HepG2 (cell line): Measurements from ENCODE around the gene KCNK6. TPM values are rescaled to one million over a fixed set of nuclear protein-coding genes. Genes with fewer than 3 reads are reported as not detected.

ENCODE experiments used
- ATAC-seq: fragments of 200-7000 bp; cut with Tn5 transposase; 3 replicates; pipeline ENCODE4 v1.9.1; 2020; ENCODE audit warnings: mild to moderate bottlenecking, moderate library complexity
- BruUV-seq: library from RNA; stranded (reverse); fragments of 400-500 nt; replicated peaks from 2 replicates; lab custom pipeline; 2021; lab: Mats Ljungman, UMichigan
- CTCF ChIA-PET: fragments of 300-600 bp; formaldehyde crosslinking; extraction: SDS; loops from one replicate; lab custom pipeline; 2021; ENCODE audit warnings: low total read pairs, inconsistent platforms, low intra/inter-chr PET ratio; lab: Yijun Ruan, JAX
- POLR2A ChIA-PET: fragments of 350-600 bp; sonication (Branson Sonifier 250); formaldehyde crosslinking; loops from one replicate; lab custom pipeline; 2020; ENCODE audit warnings: antibody characterized with exemption, inconsistent platforms; lab: Yijun Ruan, JAX
- DNase-seq: peaks from one replicate; pipeline ENCODE4 v3.0.0-alpha.2; 2015; ENCODE audit warnings: low spot score
- FAIRE-seq: peaks from 3 replicates; lab custom pipeline; 2011; peaks lifted over from hg19 to GRCh38; lab: Jason Lieb, UNC
- H2AFZ ChIP-seq: one replicate; pipeline ENCODE4 v1.6.1; 2011; ENCODE audit warnings: low read length, inconsistent platforms
- H3K27ac ChIP-seq: fragments of 300-600 bp; 3 replicates; pipeline ENCODE4 v1.8.0; 2011; ENCODE audit warnings: mixed run types, mild to moderate bottlenecking, mixed read lengths, low read length, inconsistent platforms; ENCODE audit not compliant: insufficient read depth; ENCODE audit errors: extremely low read length
- H3K27me3 ChIP-seq, 2 experiments: fragments of 200-600 bp in 1 of 2; 2 replicates in 1 of 2; 3 replicates in 1 of 2; pipeline versions ENCODE4 v1.6.0 to v1.8.0; 2011; ENCODE audit warnings: low read length in 2 of 2, mild to moderate bottlenecking in 2 of 2, moderate library complexity in 2 of 2, inconsistent platforms in 1 of 2; ENCODE audit not compliant: insufficient read depth in 2 of 2, control insufficient read depth in 1 of 2
- H3K36me3 ChIP-seq, 2 experiments: fragments of 200-600 bp in 1 of 2; replicated peaks in 1 of 2; 2 replicates in 1 of 2; 3 replicates in 1 of 2; pipeline versions ENCODE4 v1.5.1 to v1.8.0; 2011; ENCODE audit warnings: low read length in 2 of 2, inconsistent platforms in 1 of 2; ENCODE audit not compliant: insufficient read depth in 2 of 2, control insufficient read depth in 1 of 2
- H3K4me1 ChIP-seq: 2 replicates; pipeline ENCODE4 v1.5.1; 2012; ENCODE audit warnings: low read length, inconsistent platforms; ENCODE audit not compliant: insufficient read depth
- H3K4me2 ChIP-seq: 2 replicates; pipeline ENCODE4 v1.6.0; 2011; ENCODE audit warnings: low read depth, low read length, inconsistent platforms
- H3K4me3 ChIP-seq, 3 experiments: fragments of 200-600 bp in 1 of 3; sonication (generic), shearing (Covaris generic) in 1 of 3; replicated peaks in 1 of 3; 2 replicates each; pipeline ENCODE4 v1.5.1; 2011 to 2016; ENCODE audit warnings: low read length in 3 of 3, inconsistent platforms in 2 of 3, low read depth in 2 of 3, mild to moderate bottlenecking in 2 of 3, control low read depth in 1 of 3, mixed read lengths in 1 of 3; ENCODE audit not compliant: insufficient read depth in 1 of 3
- H3K79me2 ChIP-seq: one replicate; pipeline ENCODE4 v1.6.1; 2011; ENCODE audit warnings: low read length, inconsistent platforms; ENCODE audit not compliant: insufficient read depth
- H3K9ac ChIP-seq: 2 replicates; pipeline ENCODE4 v1.6.0; 2011; ENCODE audit warnings: mild to moderate bottlenecking, low read depth, low read length, inconsistent platforms; ENCODE audit not compliant: insufficient read depth
- H3K9me3 ChIP-seq: 2 replicates; pipeline ENCODE4 v1.5.1; 2012; ENCODE audit warnings: mild to moderate bottlenecking, low read length
- H4K20me1 ChIP-seq: 2 replicates; pipeline ENCODE4 v1.6.0; 2011; ENCODE audit warnings: inconsistent platforms, mild to moderate bottlenecking, low read length, moderate library complexity; ENCODE audit not compliant: insufficient read depth
- CEBPB ChIP-seq: IDR thresholded peaks from 2 replicates; pipeline ENCODE4 v1.6.1; 2011; ENCODE audit warnings: low read depth, low read length, improper control_type of control experiment, borderline replicate concordance
- ERF ChIP-seq: IDR thresholded peaks from 2 replicates; pipeline ENCODE4 v1.6.1; 2018; ENCODE audit warnings: missing biosample characterization, missing genetic modification reagents
- MED1 ChIP-seq: sonication (generic); formaldehyde crosslinking; IDR thresholded peaks from 2 replicates; pipeline ENCODE4 v1.4.0; 2020; ENCODE audit warnings: missing genetic modification reagents
- PAF1 ChIP-seq: IDR thresholded peaks from 2 replicates; pipeline ENCODE4 v1.6.1; 2016; ENCODE audit warnings: missing genetic modification reagents, missing compliant biosample characterization
- TOPORS ChIP-seq: sonication (generic); formaldehyde crosslinking; IDR thresholded peaks from 2 replicates; pipeline ENCODE4 v1.8.0; 2023; ENCODE audit warnings: mild to moderate bottlenecking, missing genetic modification reagents
- ZNF10 ChIP-seq: sonication (generic); formaldehyde crosslinking; IDR thresholded peaks from 2 replicates; pipeline ENCODE4 v1.4.0; 2020; ENCODE audit warnings: mild to moderate bottlenecking, low read depth, missing genetic modification reagents, borderline replicate concordance
- WGBS: methylation state at CpG from one replicate; pipeline ENCODE4 v1.1.6; 2017; ENCODE audit warnings: low lambda C conversion rate; 5-methylcytosine and 5-hydroxymethylcytosine counted together
- in situ Hi-C: cut with HindIII; loops from 2 replicates; pipeline ENCODE4 v1.10.0; 2017; ENCODE audit warnings: low pct_unique_long_range_greater_than_20kb; ENCODE audit not compliant: extremely low pct_ligation_motif_present
- intact Hi-C: fragments of 100-400 bp; cut with micrococcal nuclease; formaldehyde crosslinking; loops from one replicate; pipeline ENCODE4 v1.10.0; 2022; ENCODE audit not compliant: unreplicated experiment
- polyA plus RNA-seq, 8 experiments: library from polyadenylated mRNA; depleted of rRNA in 3 of 8; stranded (reverse) in 7 of 8; unstranded in 1 of 8; fragments of >200 nt; fragmentation: Illumina TruSeq in 4 of 8; extraction: Trizol in 4 of 8; gene quantifications; 2 replicates each; pipeline versions ENCODE4 v1.2.1 to v1.2.3, GENCODE V29; 2011 to 2016; ENCODE audit warnings: low read depth in 4 of 8, missing spikeins in 1 of 8, mixed read lengths in 1 of 8; ENCODE audit not compliant: insufficient read depth in 1 of 8
- total RNA-seq, 5 experiments: library from RNA; depleted of rRNA; stranded (reverse); fragments of >200 nt; fragmentation: Illumina TruSeq; extraction: Trizol; gene quantifications; 2 replicates each; pipeline ENCODE4 v1.2.3, GENCODE V29; 2016; ENCODE audit warnings: low read depth in 1 of 5
- TF ChIP-seq, protein P1 (sequence below): sonication (generic); formaldehyde crosslinking; IDR thresholded peaks from 2 replicates; pipeline ENCODE4 v1.4.0; 2020; ENCODE audit warnings: missing genetic modification reagents
- TF ChIP-seq, protein P2 (sequence below): sonication (generic); formaldehyde crosslinking; IDR thresholded peaks from 2 replicates; pipeline ENCODE4 v1.5.0; 2020; ENCODE audit warnings: missing genetic modification reagents
- TF ChIP-seq, protein P3 (sequence below): sonication (generic); formaldehyde crosslinking; IDR thresholded peaks from 2 replicates; pipeline ENCODE4 v1.4.0; 2020; ENCODE audit warnings: mild to moderate bottlenecking, low read depth, missing genetic modification reagents
- TF ChIP-seq, protein P4 (sequence below), 2 experiments: sonication (generic) in 1 of 2; formaldehyde crosslinking in 1 of 2; IDR thresholded peaks; 2 replicates each; pipeline versions ENCODE4 v1.4.0 to v1.6.1; 2018 to 2020; ENCODE audit warnings: missing genetic modification reagents in 2 of 2, borderline replicate concordance in 1 of 2, low read depth in 1 of 2, mild to moderate bottlenecking in 1 of 2, missing biosample characterization in 1 of 2

The KCNK6 gene
- total and polyA plus RNA-seq, 2 of the 13 experiments (the other 11 are each of a cell fraction or from before 2014, with no cell fraction given): 0.03 TPM; not detected in 1

DNA sequence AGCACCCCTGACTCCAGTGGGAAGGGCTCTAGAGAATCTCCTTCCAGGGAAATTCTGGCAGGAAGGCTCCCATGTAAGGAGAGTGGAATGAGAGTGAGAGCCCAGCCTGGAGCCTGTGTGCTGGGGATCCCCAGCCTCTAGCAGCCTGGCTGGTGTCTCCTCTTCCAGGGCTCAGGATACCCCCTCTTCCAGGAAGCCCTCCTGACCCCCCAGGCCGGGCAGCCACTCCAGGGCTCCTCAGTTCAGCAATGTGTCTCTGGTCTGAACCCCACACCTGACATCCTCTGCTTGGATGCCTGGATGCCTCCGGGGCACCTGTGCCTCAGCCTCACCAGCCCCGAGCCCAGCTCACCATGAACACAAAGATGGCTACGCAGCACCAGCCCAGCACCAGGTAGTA is 12.6 kb upstream of the KCNK6 start (continued):
- TF ChIP-seq, protein P1, sequence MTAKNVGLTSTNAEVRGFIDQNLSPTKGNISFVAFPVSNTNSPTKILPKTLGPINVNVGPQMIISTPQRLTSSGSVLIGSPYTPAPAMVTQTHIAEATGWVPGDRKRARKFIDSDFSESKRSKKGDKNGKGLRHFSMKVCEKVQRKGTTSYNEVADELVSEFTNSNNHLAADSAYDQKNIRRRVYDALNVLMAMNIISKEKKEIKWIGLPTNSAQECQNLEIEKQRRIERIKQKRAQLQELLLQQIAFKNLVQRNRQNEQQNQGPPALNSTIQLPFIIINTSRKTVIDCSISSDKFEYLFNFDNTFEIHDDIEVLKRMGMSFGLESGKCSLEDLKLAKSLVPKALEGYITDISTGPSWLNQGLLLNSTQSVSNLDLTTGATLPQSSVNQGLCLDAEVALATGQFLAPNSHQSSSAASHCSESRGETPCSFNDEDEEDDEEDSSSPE: no peak
- TF ChIP-seq PAF1 (CRISPR knock-in tag) (no peak), ERF (CRISPR knock-in tag) (no peak)

GRCh38 chr19:38307597-38307996 is 12.0 kb upstream of the KCNK6 start:
- CTCF ChIA-PET: no interaction called here

DNA sequence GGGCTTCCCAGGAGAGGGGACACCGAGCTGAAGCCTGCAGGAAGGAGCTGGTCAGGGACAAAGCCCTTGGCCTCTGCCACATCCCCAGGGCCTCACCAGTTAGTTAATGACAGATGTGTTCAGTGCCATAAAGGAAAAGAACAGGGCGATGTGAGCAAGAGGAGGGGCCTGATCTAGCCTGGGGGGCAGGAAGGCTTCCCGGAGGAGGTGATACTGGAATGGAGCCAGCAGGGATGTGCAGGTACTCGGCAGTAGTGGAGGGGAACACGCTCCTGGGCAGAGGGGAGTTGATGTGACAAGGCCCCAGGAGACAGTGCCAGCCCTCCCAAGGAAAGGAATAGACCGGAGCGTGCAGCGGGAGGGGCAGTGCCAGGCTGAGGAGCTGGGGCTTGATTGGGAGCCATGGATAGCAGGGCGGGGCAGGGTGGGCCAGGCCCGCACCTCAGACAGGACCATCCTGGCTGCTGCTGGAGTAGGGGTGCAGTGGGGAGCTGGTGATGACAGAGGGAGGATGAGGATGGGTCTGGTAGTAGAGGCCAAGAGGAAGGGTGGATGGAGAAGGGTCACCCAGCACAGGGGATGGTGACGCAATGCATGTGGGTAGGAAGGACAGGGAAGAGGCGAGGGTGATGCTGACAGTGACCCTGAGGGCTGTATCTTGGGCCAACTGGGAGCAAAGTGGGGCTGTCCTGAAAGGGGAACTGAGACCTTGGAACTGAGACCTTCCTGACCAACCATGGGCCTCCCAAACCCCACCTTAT is 11.5 kb upstream of the KCNK6 start:
- intact Hi-C loops: no loop called here
- H3K4me3 ChIP-seq: no peak overlapping the region
- FAIRE-seq: no peak
- H3K79me2 ChIP-seq: no peaks in the 10 kb centered on the region
- H3K4me2 ChIP-seq: no peak overlapping the region
- no TSS peak for BruUV-seq
- H2AFZ ChIP-seq: no peak overlapping the region
- ChIA-PET CTCF (no interaction called here), POLR2A (no interaction called here)
- H3K27ac ChIP-seq: no peak overlapping the region
- no peaks in the 10 kb centered on the region for H3K27me3 ChIP-seq
- H3K9me3 ChIP-seq: no peaks in the 10 kb centered on the region
- no peak for DNase-seq
- H3K9ac ChIP-seq: no peak overlapping the region
- 96% methylated on average over 12 of the region's 12 CpGs for WGBS
- ATAC-seq: no peak
- H3K4me1 ChIP-seq: peaks cover 22% of the 10 kb centered on the region
- peaks cover 3 to 6% of the 10 kb centered on the region in 2 experiments; a peak in 3 of 5 replicates for H3K36me3 ChIP-seq
- in situ Hi-C loops: no loop called here
- TF ChIP-seq, protein P2, sequence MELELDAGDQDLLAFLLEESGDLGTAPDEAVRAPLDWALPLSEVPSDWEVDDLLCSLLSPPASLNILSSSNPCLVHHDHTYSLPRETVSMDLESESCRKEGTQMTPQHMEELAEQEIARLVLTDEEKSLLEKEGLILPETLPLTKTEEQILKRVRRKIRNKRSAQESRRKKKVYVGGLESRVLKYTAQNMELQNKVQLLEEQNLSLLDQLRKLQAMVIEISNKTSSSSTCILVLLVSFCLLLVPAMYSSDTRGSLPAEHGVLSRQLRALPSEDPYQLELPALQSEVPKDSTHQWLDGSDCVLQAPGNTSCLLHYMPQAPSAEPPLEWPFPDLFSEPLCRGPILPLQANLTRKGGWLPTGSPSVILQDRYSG (CRISPR knock-in tag): no peak
- TF ChIP-seq, protein P3, sequence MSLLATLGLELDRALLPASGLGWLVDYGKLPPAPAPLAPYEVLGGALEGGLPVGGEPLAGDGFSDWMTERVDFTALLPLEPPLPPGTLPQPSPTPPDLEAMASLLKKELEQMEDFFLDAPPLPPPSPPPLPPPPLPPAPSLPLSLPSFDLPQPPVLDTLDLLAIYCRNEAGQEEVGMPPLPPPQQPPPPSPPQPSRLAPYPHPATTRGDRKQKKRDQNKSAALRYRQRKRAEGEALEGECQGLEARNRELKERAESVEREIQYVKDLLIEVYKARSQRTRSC (CRISPR knock-in tag): no peak
- TF ChIP-seq TOPORS (CRISPR knock-in tag) (no peak), ZNF10 (no peak), CEBPB (peak; percentile 60; the same call in 1 of the 2 replicates)
- TF ChIP-seq, protein P4, sequence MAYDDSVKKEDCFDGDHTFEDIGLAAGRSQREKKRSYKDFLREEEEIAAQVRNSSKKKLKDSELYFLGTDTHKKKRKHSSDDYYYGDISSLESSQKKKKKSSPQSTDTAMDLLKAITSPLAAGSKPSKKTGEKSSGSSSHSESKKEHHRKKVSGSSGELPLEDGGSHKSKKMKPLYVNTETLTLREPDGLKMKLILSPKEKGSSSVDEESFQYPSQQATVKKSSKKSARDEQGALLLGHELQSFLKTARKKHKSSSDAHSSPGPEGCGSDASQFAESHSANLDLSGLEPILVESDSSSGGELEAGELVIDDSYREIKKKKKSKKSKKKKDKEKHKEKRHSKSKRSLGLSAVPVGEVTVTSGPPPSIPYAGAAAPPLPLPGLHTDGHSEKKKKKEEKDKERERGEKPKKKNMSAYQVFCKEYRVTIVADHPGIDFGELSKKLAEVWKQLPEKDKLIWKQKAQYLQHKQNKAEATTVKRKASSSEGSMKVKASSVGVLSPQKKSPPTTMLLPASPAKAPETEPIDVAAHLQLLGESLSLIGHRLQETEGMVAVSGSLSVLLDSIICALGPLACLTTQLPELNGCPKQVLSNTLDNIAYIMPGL (CRISPR knock-in tag; IDR thresholded peaks at IDR 0.05; ENCODE audit: borderline replicate concordance in 1 of 2, low read depth in 1 of 2): no peak
- H4K20me1 ChIP-seq: no peaks in the 10 kb centered on the region

More at GRCh38 chr19:38307597-38307996, 12.0 kb upstream of the KCNK6 start:
- Histone ChIP-seq H3K4me3 (no peak overlapping the region), H4K20me1 (no peaks in the 10 kb centered on the region), H3K4me1 (peaks cover 22% of the 10 kb centered on the region), H3K4me2 (no peak overlapping the region), H3K9me3 (no peaks in the 10 kb centered on the region), H3K27me3 (no peaks in the 10 kb centered on the region), H2AFZ (no peak overlapping the region), H3K9ac (no peak overlapping the region), H3K79me2 (no peaks in the 10 kb centered on the region), H3K36me3 (peaks cover 3 to 6% of the 10 kb centered on the region in 2 experiments; a peak in 3 of 5 replicates), H3K27ac (no peak overlapping the region)
- in situ Hi-C loops (no loop called here), intact Hi-C loops (no loop called here)
- no TSS peak for BruUV-seq
- TF ChIP-seq MED1 (CRISPR knock-in tag): no peak
- no peak for DNase-seq
- ATAC-seq: no peak
- POLR2A ChIA-PET: no interaction called here
- 90% methylated on average over 3 of the region's 8 CpGs for WGBS
- no peak for FAIRE-seq
